ENCODE measurements around the gene SDHA.

Gene SDHA

DNA sequence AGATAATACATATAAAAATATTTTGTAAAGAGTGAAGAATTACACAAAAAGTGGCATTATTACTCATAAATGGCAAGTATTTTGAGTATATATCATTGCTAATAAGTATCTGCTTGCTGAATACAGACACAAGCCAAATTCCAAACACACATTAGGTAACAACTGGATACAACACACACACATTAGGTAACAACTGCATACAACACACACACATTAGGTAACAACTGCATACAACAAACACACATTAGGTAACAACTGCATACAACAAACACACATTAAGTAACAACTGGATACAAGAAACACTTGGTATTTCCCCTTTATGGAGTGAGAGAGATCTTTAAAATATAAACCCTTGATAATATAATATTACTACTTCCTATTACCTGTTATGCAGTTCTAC lies 13.7 kb upstream of the SDHA start:
- H3K27ac ChIP-seq (ENCODE audit: low read length): no peak overlapping the region
- H2AFZ ChIP-seq (ENCODE audit: low read depth, low read length): no peak overlapping the region
- H3K27me3 ChIP-seq (ENCODE audit: low read depth, low read length): no peaks in the 10 kb centered on the region
- H3K9me3 ChIP-seq (ENCODE audit: insufficient read depth, low read length): no peaks in the 10 kb centered on the region
- H3K4me3 ChIP-seq (ENCODE audit: low read length): no peak overlapping the region
- H3K36me3 ChIP-seq (replicated peaks; ENCODE audit: low read depth, low read length): peaks cover 2% of the 10 kb centered on the region
- no peak overlapping the region for H3K4me2 ChIP-seq (ENCODE audit: low read length)
- H3K79me2 ChIP-seq (ENCODE audit: low read length): peaks cover 8% of the 10 kb centered on the region; the same call in 1 of the 2 replicates
- no peak overlapping the region for H3K9ac ChIP-seq (ENCODE audit: low read length)
- TF ChIP-seq CTCF (IDR thresholded peaks at IDR 0.05; ENCODE audit: low read depth, low read length) (no peak), EZH2phosphoT487 (IDR thresholded peaks at IDR 0.05; ENCODE audit: low read depth) (no peak)
- peaks cover 6% of the 10 kb centered on the region; the same call in 1 of the 2 replicates for H4K20me1 ChIP-seq (ENCODE audit: insufficient read depth, low read length)
- no peaks in the 10 kb centered on the region for H3K4me1 ChIP-seq (ENCODE audit: low read length)

DNA sequence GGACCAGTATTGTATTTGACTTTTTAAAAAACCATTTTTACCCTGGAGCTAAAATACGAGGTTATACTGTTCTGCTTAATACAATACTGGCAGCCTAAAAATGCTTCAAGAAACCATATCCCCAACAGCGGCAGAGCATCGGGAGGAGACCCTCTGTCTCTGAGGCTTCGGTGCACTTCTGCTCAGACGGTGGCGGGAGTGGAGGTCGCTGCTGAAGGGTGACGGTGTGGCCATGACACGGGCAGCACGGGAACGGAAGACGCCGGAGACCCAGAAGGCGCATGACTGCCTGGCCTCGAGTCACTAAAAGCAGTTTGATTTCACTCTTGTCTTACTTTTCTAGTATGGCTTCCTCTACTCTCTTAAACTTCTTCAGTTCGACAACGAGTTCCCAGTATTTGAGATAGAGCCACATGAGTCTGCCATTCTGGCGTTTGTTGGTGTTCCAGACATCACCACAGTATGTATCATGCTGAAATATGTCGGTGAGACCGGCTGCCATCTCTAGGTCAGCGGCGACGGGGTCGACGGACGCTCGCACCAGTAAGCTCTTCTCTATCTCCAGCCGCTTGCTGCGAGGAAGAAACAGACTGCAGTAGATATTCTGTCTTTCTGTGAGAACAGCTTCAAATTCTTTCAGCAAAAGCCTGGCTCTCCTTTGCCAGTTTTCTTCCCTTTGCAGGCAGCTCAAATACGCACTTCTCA lies 13.0 kb upstream of the SDHA start:
- Histone ChIP-seq H3K4me3 (ENCODE audit: low read length) (no peak overlapping the region), H3K9ac (ENCODE audit: low read length) (no peak overlapping the region), H3K27me3 (ENCODE audit: low read depth, low read length) (no peaks in the 10 kb centered on the region), H3K79me2 (ENCODE audit: low read length) (peaks cover 15% of the 10 kb centered on the region; the same call in 1 of the 2 replicates), H3K27ac (ENCODE audit: low read length) (no peak overlapping the region), H3K36me3 (replicated peaks; ENCODE audit: low read depth, low read length) (peaks cover 2% of the 10 kb centered on the region), H2AFZ (ENCODE audit: low read depth, low read length) (no peak overlapping the region), H3K9me3 (ENCODE audit: insufficient read depth, low read length) (no peaks in the 10 kb centered on the region), H3K4me2 (ENCODE audit: low read length) (no peak overlapping the region), H4K20me1 (ENCODE audit: insufficient read depth, low read length) (peaks cover 12% of the 10 kb centered on the region; the same call in 1 of the 2 replicates), H3K4me1 (ENCODE audit: low read length) (no peaks in the 10 kb centered on the region)
- TF ChIP-seq EZH2phosphoT487 (IDR thresholded peaks at IDR 0.05; ENCODE audit: low read depth) (no peak), CTCF (IDR thresholded peaks at IDR 0.05; ENCODE audit: low read depth, low read length) (no peak)

- H3K79me2 ChIP-seq (ENCODE audit: low read length): peaks cover 17% of the 10 kb centered on the region; the same call in 1 of the 2 replicates
- H3K27ac ChIP-seq (ENCODE audit: low read length): no peak overlapping the region
- no peak overlapping the region for H2AFZ ChIP-seq (ENCODE audit: low read depth, low read length)
- H4K20me1 ChIP-seq (ENCODE audit: insufficient read depth, low read length): peaks cover 15% of the 10 kb centered on the region; the same call in 1 of the 2 replicates
- no peak overlapping the region for H3K4me2 ChIP-seq (ENCODE audit: low read length)
- peaks cover 2% of the 10 kb centered on the region for H3K36me3 ChIP-seq (replicated peaks; ENCODE audit: low read depth, low read length)
- no peaks in the 10 kb centered on the region for H3K4me1 ChIP-seq (ENCODE audit: low read length)
- no peaks in the 10 kb centered on the region for H3K9me3 ChIP-seq (ENCODE audit: insufficient read depth, low read length)
- no peaks in the 10 kb centered on the region for H3K27me3 ChIP-seq (ENCODE audit: low read depth, low read length)
- TF ChIP-seq CTCF (IDR thresholded peaks at IDR 0.05; ENCODE audit: low read depth, low read length) (no peak), EZH2phosphoT487 (IDR thresholded peaks at IDR 0.05; ENCODE audit: low read depth) (no peak)
- H3K9ac ChIP-seq (ENCODE audit: low read length): no peak overlapping the region
- no peak overlapping the region for H3K4me3 ChIP-seq (ENCODE audit: low read length)
Observed at GRCh38 chr5:206406-206805, 11.7 kb upstream of the SDHA start.

DNA sequence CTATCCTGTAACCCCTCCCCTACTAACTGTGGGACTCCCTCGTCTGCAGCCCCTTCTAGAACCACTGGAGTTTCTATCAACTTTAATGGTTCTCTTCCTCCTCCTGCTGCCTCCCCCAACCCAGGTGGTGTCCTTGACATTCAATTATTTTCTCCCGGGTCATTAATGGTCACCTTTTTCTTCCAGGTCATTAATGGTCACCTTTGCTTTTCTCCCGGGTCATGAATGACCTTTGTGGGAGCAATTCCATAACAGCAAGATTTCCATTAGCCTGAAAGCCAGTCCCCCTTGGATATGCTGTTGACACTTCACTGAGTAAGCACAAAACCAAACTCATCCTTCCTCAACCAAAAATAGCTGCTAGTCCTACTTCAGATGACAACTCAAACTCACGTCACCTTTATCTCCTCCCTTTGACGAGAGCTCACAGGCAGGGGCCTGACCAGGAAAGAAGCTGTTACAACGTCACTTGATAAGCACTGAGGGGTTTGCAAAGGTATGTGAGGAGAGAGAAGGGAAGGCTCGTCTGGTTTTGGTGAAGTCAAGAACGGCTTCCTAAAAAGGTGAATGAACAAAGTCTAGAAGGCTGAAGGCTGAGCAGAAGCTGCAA lies 11.1 kb upstream of the SDHA start:
- no peak overlapping the region for H3K4me2 ChIP-seq (ENCODE audit: low read length)
- H2AFZ ChIP-seq (ENCODE audit: low read depth, low read length): no peak overlapping the region
- TF ChIP-seq EZH2phosphoT487 (IDR thresholded peaks at IDR 0.05; ENCODE audit: low read depth) (no peak), CTCF (IDR thresholded peaks at IDR 0.05; ENCODE audit: low read depth, low read length) (no peak)
- no peak overlapping the region for H3K27ac ChIP-seq (ENCODE audit: low read length)
- peaks cover 2% of the 10 kb centered on the region for H3K36me3 ChIP-seq (replicated peaks; ENCODE audit: low read depth, low read length)
- H4K20me1 ChIP-seq (ENCODE audit: insufficient read depth, low read length): peaks cover 15% of the 10 kb centered on the region; the same call in 1 of the 2 replicates
- peaks cover 17% of the 10 kb centered on the region; the same call in 1 of the 2 replicates for H3K79me2 ChIP-seq (ENCODE audit: low read length)
- H3K4me3 ChIP-seq (ENCODE audit: low read length): no peak overlapping the region
- H3K9ac ChIP-seq (ENCODE audit: low read length): no peak overlapping the region
- H3K4me1 ChIP-seq (ENCODE audit: low read length): no peaks in the 10 kb centered on the region
- H3K9me3 ChIP-seq (ENCODE audit: insufficient read depth, low read length): no peaks in the 10 kb centered on the region
- H3K27me3 ChIP-seq (ENCODE audit: low read depth, low read length): no peaks in the 10 kb centered on the region

All from OCI-LY3 (cell line).